GM19372 (cell line): ENCODE measurements around the gene CREM.

Experiments used
- ATAC-seq: cut with Tn5 transposase; IDR thresholded peaks from one replicate; pipeline ENCODE4 v1.9.1; 2021; ENCODE audit warnings: mild to moderate bottlenecking, low read depth, moderate library complexity; ENCODE audit not compliant: unreplicated experiment

The CREM gene

GRCh38 chr10:35259769-35260397, 133.2 kb downstream of the CREM start:
- ATAC-seq: no peak

DNA sequence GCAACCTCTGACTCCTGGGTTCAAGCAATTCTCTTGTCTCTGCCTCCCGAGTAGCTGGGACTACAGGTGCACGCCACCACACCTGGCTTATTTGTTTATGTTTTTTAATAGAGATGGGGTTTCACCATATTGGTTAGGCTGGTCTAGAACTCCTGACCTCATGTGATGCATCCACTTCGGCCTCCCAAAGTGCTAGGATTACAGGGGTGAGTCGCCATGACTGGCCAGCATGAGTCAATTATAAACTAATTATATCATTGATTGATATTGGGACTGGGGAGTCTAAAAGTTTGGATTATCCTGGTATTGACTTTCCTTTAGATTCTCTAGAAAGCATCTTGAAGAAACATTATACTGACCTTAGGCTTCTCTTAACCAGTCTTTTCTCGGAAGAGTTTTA, 135.8 kb downstream of the CREM start:
- no peak for ATAC-seq
